Gastroesophageal sphincter (tissue), 4 donors: Measurements from ENCODE around the gene PPP2R3A. TPM values are rescaled to one million over a fixed set of nuclear protein-coding genes. Genes with fewer than 3 reads are reported as not detected.

Source experiments
- ATAC-seq: fragments of 150-250 bp; one replicate; pipeline ENCODE4 v1.9.1; 2016; ENCODE audit warnings: mild to moderate bottlenecking, moderate library complexity
- H3K27ac ChIP-seq, 4 donors: fragments of 200-600 bp; sonication (generic) in 3 of 4; 1 replicate in 3 of 4; 2 replicates in 1 of 4; pipeline ENCODE4 v1.5.1; 2016 to 2019
- H3K27me3 ChIP-seq: fragments of 200-600 bp; sonication (generic); one replicate; pipeline ENCODE4 v1.5.1; 2019
- H3K36me3 ChIP-seq, 2 donors: fragments of 200-600 bp; sonication (generic); one replicate each; pipeline ENCODE4 v1.5.1; 2019; ENCODE audit warnings: control low read depth in 1 of 2
- H3K4me1 ChIP-seq, 3 donors: fragments of 200-600 bp; sonication (generic); 1 replicate in 2 of 3; 2 replicates in 1 of 3; pipeline ENCODE4 v1.5.1; 2016 to 2019; ENCODE audit warnings: control low read depth in 2 of 3
- H3K4me3 ChIP-seq, 2 donors: fragments of 200-600 bp; sonication (generic); one replicate each; pipeline ENCODE4 v1.5.1; 2019; ENCODE audit warnings: mild to moderate bottlenecking in 1 of 2, moderate library complexity in 1 of 2
- H3K9me3 ChIP-seq, 3 donors: fragments of 200-600 bp; sonication (generic); one replicate each; pipeline ENCODE4 v1.5.1; 2017 to 2019; ENCODE audit warnings: control low read depth in 2 of 3
- EP300 ChIP-seq: sonication (generic); formaldehyde crosslinking; IDR thresholded peaks from one replicate; pipeline ENCODE4 v1.6.1; 2017; ENCODE audit warnings: antibody characterized with exemption, mild to moderate bottlenecking
- POLR2A ChIP-seq, 2 donors: fragments of 450-650 bp; IDR thresholded peaks; one replicate each; pipeline ENCODE4 v1.6.1; 2017; ENCODE audit warnings: antibody characterized with exemption in 2 of 2, mild to moderate bottlenecking in 2 of 2, moderate library complexity in 1 of 2
- POLR2AphosphoS5 ChIP-seq: sonication (generic); formaldehyde crosslinking; IDR thresholded peaks from one replicate; pipeline ENCODE4 v1.6.1; 2017; ENCODE audit warnings: antibody characterized with exemption
- WGBS, 2 donors: methylation state at CpG; one replicate each; pipeline ENCODE4 v1.1.5; 2018; ENCODE audit warnings: low coverage in 1 of 2; 5-methylcytosine and 5-hydroxymethylcytosine counted together
- total RNA-seq, 4 donors: library from RNA; depleted of rRNA; stranded (reverse); fragments of >200 nt; gene quantifications; one replicate each; pipeline ENCODE4 v1.1.0, GENCODE V29; 2016
- TF ChIP-seq, protein P1 (sequence below), 4 experiments: fragments of 200-600 bp in 2 of 4; fragments of 450-650 bp in 2 of 4; sonication (generic) in 1 of 4; IDR thresholded peaks; one replicate each; pipeline ENCODE4 v1.5.1; 2017 to 2019; ENCODE audit warnings: antibody characterized with exemption in 4 of 4, mild to moderate bottlenecking in 2 of 4, moderate library complexity in 2 of 4

Gene PPP2R3A
- total RNA-seq, 4 donors from 2014 or later: 22.5 to 31.8 (median 27.8) TPM

DNA sequence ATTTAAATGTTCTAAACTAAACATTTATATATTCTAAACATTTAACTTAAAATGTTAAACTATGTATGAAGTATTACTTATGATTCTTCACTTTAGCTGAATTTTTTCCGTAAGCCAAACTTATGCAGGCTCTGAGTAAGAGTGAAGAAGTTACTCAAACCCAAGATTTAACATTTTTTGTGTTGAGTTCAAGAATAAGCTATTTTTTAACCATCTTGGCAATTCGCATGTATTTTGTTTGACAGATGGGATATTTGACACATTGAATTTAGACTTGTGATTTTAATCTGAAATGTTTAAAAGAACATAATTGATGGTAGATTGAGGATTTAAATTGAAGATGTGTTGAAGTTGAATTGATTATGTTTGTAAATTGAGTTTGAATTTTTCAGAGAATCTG, 14.6 kb upstream of the PPP2R3A start:
- no peak for ATAC-seq
- WGBS, 2 donors: 44 to 45% methylated on average over 2 of the region's 2 CpGs
- H3K9me3 ChIP-seq: peaks cover 0 to 6% (median 0%) of the 10 kb centered on the region in 3 donors
- H3K27me3 ChIP-seq: no peaks in the 10 kb centered on the region
- H3K36me3 ChIP-seq: no peaks in the 10 kb centered on the region
- TF ChIP-seq EP300 (no peak), POLR2AphosphoS5 (no peak), POLR2A (IDR thresholded peaks at IDR 0.05) (no peak)
- TF ChIP-seq, protein P1, sequence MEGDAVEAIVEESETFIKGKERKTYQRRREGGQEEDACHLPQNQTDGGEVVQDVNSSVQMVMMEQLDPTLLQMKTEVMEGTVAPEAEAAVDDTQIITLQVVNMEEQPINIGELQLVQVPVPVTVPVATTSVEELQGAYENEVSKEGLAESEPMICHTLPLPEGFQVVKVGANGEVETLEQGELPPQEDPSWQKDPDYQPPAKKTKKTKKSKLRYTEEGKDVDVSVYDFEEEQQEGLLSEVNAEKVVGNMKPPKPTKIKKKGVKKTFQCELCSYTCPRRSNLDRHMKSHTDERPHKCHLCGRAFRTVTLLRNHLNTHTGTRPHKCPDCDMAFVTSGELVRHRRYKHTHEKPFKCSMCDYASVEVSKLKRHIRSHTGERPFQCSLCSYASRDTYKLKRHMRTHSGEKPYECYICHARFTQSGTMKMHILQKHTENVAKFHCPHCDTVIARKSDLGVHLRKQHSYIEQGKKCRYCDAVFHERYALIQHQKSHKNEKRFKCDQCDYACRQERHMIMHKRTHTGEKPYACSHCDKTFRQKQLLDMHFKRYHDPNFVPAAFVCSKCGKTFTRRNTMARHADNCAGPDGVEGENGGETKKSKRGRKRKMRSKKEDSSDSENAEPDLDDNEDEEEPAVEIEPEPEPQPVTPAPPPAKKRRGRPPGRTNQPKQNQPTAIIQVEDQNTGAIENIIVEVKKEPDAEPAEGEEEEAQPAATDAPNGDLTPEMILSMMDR (IDR thresholded peaks at IDR 0.05): no peak
- no peaks in the 10 kb centered on the region for H3K4me1 ChIP-seq
- H3K27ac ChIP-seq: no peak overlapping the region
- H3K4me3 ChIP-seq: no peak overlapping the region

DNA sequence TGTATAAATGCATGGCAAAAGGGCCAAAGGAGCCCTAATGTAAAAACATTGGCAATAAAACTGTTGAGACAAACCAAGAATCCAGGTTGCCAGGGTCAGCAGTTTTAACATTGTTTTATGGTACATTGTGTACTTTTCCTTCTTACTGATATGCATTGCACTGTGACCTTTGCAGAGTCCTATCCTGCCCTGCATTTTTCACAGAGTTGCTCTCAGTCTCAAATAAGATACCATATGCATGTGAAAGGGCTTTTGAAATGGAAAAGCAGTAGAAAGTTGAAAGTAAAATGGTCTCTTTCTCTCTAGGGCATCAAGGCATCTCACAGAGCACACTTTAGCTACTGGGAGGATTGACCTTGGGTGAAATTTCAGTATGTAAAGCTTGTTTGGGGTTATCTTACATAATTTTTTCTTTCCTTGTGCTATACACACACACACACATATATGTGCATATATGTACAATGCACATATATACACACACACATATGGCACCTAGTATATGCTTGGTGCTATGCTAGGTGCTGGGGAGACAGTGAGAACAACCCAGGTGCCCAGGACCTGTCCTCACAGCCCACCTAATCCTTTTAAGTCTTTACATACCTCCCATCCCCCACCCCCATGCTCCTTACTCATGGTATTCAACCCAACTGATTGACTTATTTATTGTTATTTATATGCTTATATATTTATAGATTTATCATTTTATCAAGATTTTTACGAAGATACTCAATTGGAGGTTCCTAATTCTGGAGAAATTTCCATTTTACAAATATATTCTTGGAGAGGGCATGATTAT, 1.2 kb upstream of the PPP2R3A start:
- no peak for TF ChIP-seq POLR2A (IDR thresholded peaks at IDR 0.05)
- TF ChIP-seq, protein P1 (IDR thresholded peaks at IDR 0.05): no peak
- TF ChIP-seq EP300: no peak
- TF ChIP-seq POLR2AphosphoS5: no peak
- no peak for ATAC-seq
- H3K4me3 ChIP-seq: no peak overlapping the region
- peaks cover 0 to 42% (median 0%) of the 10 kb centered on the region in 3 donors for H3K4me1 ChIP-seq
- H3K27me3 ChIP-seq: no peaks in the 10 kb centered on the region
- peaks cover 0 to 17% (median 0%) of the 10 kb centered on the region in 3 donors for H3K9me3 ChIP-seq
- no peaks in the 10 kb centered on the region for H3K36me3 ChIP-seq
- H3K27ac ChIP-seq: peak overlapping the region in 2 of 4 donors; percentile 96 to 97
- WGBS, 2 donors: 91 to 93% methylated on average over 1 of the region's 1 CpG

DNA sequence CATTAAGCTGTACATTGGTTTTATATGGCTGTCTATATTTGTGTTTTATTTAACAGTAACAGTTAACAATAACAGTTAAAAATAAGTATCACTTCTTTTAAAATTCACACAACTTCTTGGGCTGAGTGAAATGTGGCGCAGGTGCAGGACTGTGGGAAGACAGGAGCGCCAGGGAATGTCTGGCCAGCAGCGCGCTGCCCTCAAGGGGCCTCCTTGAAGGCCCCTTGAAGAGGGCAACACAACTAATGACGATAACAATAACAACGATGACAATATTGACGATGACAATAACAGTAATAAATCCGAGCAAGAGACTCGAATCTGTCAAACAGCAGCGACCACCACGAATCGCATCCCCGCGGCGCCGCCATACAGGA, 411 bp upstream of the PPP2R3A start:
- Histone ChIP-seq H3K36me3 (no peaks in the 10 kb centered on the region), H3K4me1 (peaks cover 0 to 49% (median 0%) of the 10 kb centered on the region in 3 donors), H3K9me3 (peaks cover 0 to 10% (median 0%) of the 10 kb centered on the region in 3 donors), H3K4me3 (peak overlapping the region; percentile 78 to 89), H3K27ac (peak overlapping the region; percentile 86 to 98 (median 96)), H3K27me3 (no peaks in the 10 kb centered on the region)
- no peak for TF ChIP-seq POLR2A (IDR thresholded peaks at IDR 0.05)
- TF ChIP-seq POLR2AphosphoS5: no peak
- TF ChIP-seq, protein P1 (IDR thresholded peaks at IDR 0.05): no peak
- TF ChIP-seq EP300: no peak
- ATAC-seq: peak; percentile 40
- WGBS, 2 donors: 0 to 6% methylated on average over 1 to 7 of the region's 16 CpGs

DNA sequence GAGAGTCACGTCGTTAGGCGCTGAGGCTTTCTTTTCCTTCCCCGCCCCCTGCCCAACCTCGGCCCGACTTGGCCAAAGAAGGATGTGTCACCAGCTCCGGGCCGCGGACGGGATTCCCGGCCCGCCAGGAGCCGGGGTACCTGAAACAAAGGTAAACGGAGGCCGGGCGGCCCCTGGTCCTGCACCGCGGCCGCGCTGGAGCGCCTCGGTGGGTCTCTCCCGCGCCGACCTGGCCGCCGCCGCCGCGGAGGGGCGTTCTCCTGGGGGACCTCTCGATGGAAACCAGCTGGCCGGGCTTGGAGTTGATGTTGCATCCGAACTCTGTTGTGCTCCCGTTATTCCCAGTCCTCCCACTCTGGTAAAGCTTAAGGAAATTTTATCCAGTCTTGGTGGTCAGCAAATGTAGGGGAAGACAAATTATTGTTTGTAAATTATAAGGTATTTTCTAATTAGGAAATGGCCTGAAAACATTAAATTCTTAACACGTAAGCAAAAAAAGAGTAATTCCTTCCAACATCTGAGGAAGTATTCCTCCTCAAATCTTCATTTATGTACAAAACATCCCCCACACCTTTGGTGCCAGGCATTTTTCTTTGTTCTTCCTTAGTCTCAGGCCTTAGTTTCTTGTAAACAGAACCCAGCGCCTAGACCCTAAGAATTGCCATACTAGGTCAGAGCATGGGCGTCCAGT, 888 bp downstream of the PPP2R3A start:
- Histone ChIP-seq H3K4me3 (peak overlapping the region; percentile 78 to 89), H3K27me3 (no peaks in the 10 kb centered on the region), H3K36me3 (no peaks in the 10 kb centered on the region), H3K9me3 (no peaks in the 10 kb centered on the region), H3K27ac (peak overlapping the region; percentile 86 to 98 (median 96)), H3K4me1 (peaks cover 0 to 61% (median 0%) of the 10 kb centered on the region in 3 donors)
- peak; percentile 1 for ATAC-seq
- WGBS, 2 donors: 5 to 7% methylated on average over 3 to 7 of the region's 38 CpGs
- TF ChIP-seq, protein P1 (IDR thresholded peaks at IDR 0.05): no peak
- TF ChIP-seq EP300 (no peak), POLR2A (IDR thresholded peaks at IDR 0.05) (no peak), POLR2AphosphoS5 (no peak)
